ENCODE data around the gene SLC16A5. TPM values are rescaled to one million over a fixed set of nuclear protein-coding genes. Genes with fewer than 3 reads are reported as not detected.
"Not testable (repeated sequence)": the region's sequence is repeated elsewhere in the genome, so short reads cannot be mapped to it uniquely, and the experiment has no call there.

Gene SLC16A5
- total RNA-seq, 1 experiment from 2014 or later: 17.1 TPM

GRCh38 chr17:75126954-75127353 is 39.2 kb downstream of the SLC16A5 start:
- Mint-ChIP-seq H3K36me3 (ENCODE audit: insufficient read depth in 1 of 3, low read depth in 3 of 3) (peaks cover 6 to 20% (median 17%) of the 10 kb centered on the region in 3 experiments), H3K9me3 (no peaks in the 10 kb centered on the region; a peak in 1 of 5 replicates), H3K4me1 (peaks cover 12 to 14% of the 10 kb centered on the region in 2 experiments), H3K4me3 (no peak overlapping the region), H3K27me3 (ENCODE audit: low read depth) (no peaks in the 10 kb centered on the region), H3K27ac (no peak overlapping the region)
- H2AFZ ChIP-seq (ENCODE audit: low read length): no peak overlapping the region
- H3K27ac ChIP-seq (ENCODE audit: insufficient read length, low read depth, low read length): no peak overlapping the region
- no peak overlapping the region for H2BK20ac ChIP-seq (ENCODE audit: low read depth, low read length, poor library complexity, severe bottlenecking)
- no peak overlapping the region for H3T11ph ChIP-seq (ENCODE audit: low read length)
- no peak overlapping the region for H3K23ac ChIP-seq (ENCODE audit: insufficient read length, low read depth, low read length)
- no peaks in the 10 kb centered on the region for H3K9me3 ChIP-seq (ENCODE audit: control insufficient read depth, low read depth, low read length)
- H4K20me1 ChIP-seq (ENCODE audit: control insufficient read depth, insufficient read depth, insufficient read length): peaks cover 4% of the 10 kb centered on the region
- no peaks in the 10 kb centered on the region for H3K27me3 ChIP-seq (ENCODE audit: insufficient read depth, low read length)
- no peak overlapping the region for H3K9ac ChIP-seq (ENCODE audit: extremely low read depth, insufficient read length, low read length)
- H3K79me1 ChIP-seq (ENCODE audit: insufficient read depth, low read depth, low read length, poor library complexity, severe bottlenecking): no peaks in the 10 kb centered on the region
- no peak overlapping the region for H2BK15ac ChIP-seq (ENCODE audit: low read depth, low read length)
- peaks cover 8% of the 10 kb centered on the region for H3K23me2 ChIP-seq (ENCODE audit: insufficient read length, low read depth, low read length, poor library complexity, severe bottlenecking)
- no peak overlapping the region for H4K5ac ChIP-seq (ENCODE audit: insufficient read length, low read depth, low read length)
- no peak overlapping the region for H3K56ac ChIP-seq (ENCODE audit: insufficient read length, low read depth, low read length)
- H2BK5ac ChIP-seq (ENCODE audit: insufficient read length, low read length): no peak overlapping the region
- no peak overlapping the region for H3K18ac ChIP-seq (ENCODE audit: insufficient read length, low read depth, low read length)
- H3K4me2 ChIP-seq (ENCODE audit: insufficient read depth, insufficient read length, low read length): no peak overlapping the region
- no peaks in the 10 kb centered on the region for H3K4me1 ChIP-seq (ENCODE audit: insufficient read depth, low read length)
- H3K4ac ChIP-seq (ENCODE audit: low read depth, low read length): no peak overlapping the region
- no peak overlapping the region for H2BK120ac ChIP-seq (ENCODE audit: low read depth, low read length, poor library complexity, severe bottlenecking)
- no CpG with 5 or more reads among the region's 8 CpGs for WGBS (ENCODE audit: extremely low coverage, insufficient read length, low lambda C conversion rate)
- no peak overlapping the region for H4K8ac ChIP-seq (replicated peaks; ENCODE audit: insufficient read length, low read depth, low read length)
- H4K91ac ChIP-seq (ENCODE audit: insufficient read length, low read depth, low read length): no peak overlapping the region
- H2BK12ac ChIP-seq (ENCODE audit: insufficient read length, low read depth, low read length): no peak overlapping the region
- H2AK5ac ChIP-seq (ENCODE audit: insufficient read length, low read length): no peak overlapping the region
- no peak for DNase-seq
- no peak for TF ChIP-seq CTCF (conservative IDR thresholded peaks at IDR 0.05)
- H3K79me2 ChIP-seq (ENCODE audit: insufficient read depth, low read length): no peaks in the 10 kb centered on the region
- H3K14ac ChIP-seq (ENCODE audit: insufficient read depth, low read length): no peak overlapping the region

- not testable (repeated sequence) for H3K27ac ChIP-seq (ENCODE audit: insufficient read length, low read depth, low read length); H2BK5ac ChIP-seq (ENCODE audit: insufficient read length, low read length); H2BK20ac ChIP-seq (ENCODE audit: low read depth, low read length, poor library complexity, severe bottlenecking); H3K9me3 ChIP-seq (ENCODE audit: control insufficient read depth, low read depth, low read length); H3K23me2 ChIP-seq (ENCODE audit: insufficient read length, low read depth, low read length, poor library complexity, severe bottlenecking); H3K9ac ChIP-seq (ENCODE audit: extremely low read depth, insufficient read length, low read length); H3K27me3 Mint-ChIP-seq (ENCODE audit: low read depth); H4K91ac ChIP-seq (ENCODE audit: insufficient read length, low read depth, low read length); H3K56ac ChIP-seq (ENCODE audit: insufficient read length, low read depth, low read length); H3K79me2 ChIP-seq (ENCODE audit: insufficient read depth, low read length); H4K20me1 ChIP-seq (ENCODE audit: control insufficient read depth, insufficient read depth, insufficient read length); H2BK120ac ChIP-seq (ENCODE audit: low read depth, low read length, poor library complexity, severe bottlenecking); H3K14ac ChIP-seq (ENCODE audit: insufficient read depth, low read length); H2AK5ac ChIP-seq (ENCODE audit: insufficient read length, low read length); DNase-seq; H3K79me1 ChIP-seq (ENCODE audit: insufficient read depth, low read depth, low read length, poor library complexity, severe bottlenecking); H3K9me3 Mint-ChIP-seq; H3T11ph ChIP-seq (ENCODE audit: low read length); H4K5ac ChIP-seq (ENCODE audit: insufficient read length, low read depth, low read length); H3K4me1 ChIP-seq (ENCODE audit: insufficient read depth, low read length); H3K27me3 ChIP-seq (ENCODE audit: insufficient read depth, low read length); H3K4me2 ChIP-seq (ENCODE audit: insufficient read depth, insufficient read length, low read length); H2AFZ ChIP-seq (ENCODE audit: low read length); H2BK12ac ChIP-seq (ENCODE audit: insufficient read length, low read depth, low read length); H2BK15ac ChIP-seq (ENCODE audit: low read depth, low read length); H3K4ac ChIP-seq (ENCODE audit: low read depth, low read length); H3K23ac ChIP-seq (ENCODE audit: insufficient read length, low read depth, low read length); H3K18ac ChIP-seq (ENCODE audit: insufficient read length, low read depth, low read length); H4K8ac ChIP-seq (replicated peaks; ENCODE audit: insufficient read length, low read depth, low read length)
- no CpG with 5 or more reads among the region's 5 CpGs for WGBS (ENCODE audit: extremely low coverage, insufficient read length, low lambda C conversion rate)
- peaks cover 12 to 17% of the 10 kb centered on the region in 2 experiments for H3K4me1 Mint-ChIP-seq
- H3K36me3 Mint-ChIP-seq (ENCODE audit: insufficient read depth in 1 of 3, low read depth in 3 of 3): peaks cover 6 to 20% (median 17%) of the 10 kb centered on the region in 3 experiments
- peak overlapping the region in 1 of 2 experiments; percentile 24; a peak in 1 of 5 replicates for H3K4me3 Mint-ChIP-seq
- peak overlapping the region in 2 of 3 experiments; percentile 82 to 86; a peak in 4 of 7 replicates for H3K27ac Mint-ChIP-seq
These were observed 40.2 kb downstream of the SLC16A5 start for GRCh38 chr17:75127936-75128335.
